SU-DHL-6 (cell line): ENCODE results near the gene GOLGB1.

Experiments
- EZH2phosphoT487 ChIP-seq: fragments of 200-600 bp; sonication (generic), shearing (Covaris generic); conservative IDR thresholded peaks from 2 replicates; pipeline ENCODE4 v1.6.1; 2018; ENCODE audit warnings: mild to moderate bottlenecking, antibody characterized with exemption, low read length, moderate library complexity, mixed read lengths
- TF ChIP-seq, protein P1 (sequence below): fragments of 200-600 bp; sonication (generic); IDR thresholded peaks from one replicate; pipeline ENCODE4 v1.5.1; 2017; ENCODE audit warnings: antibody characterized with exemption, mild to moderate bottlenecking, low read length, moderate library complexity; ENCODE audit not compliant: insufficient read depth, poor library complexity, severe bottlenecking

GRCh38 chr3:121710347-121710746 is 39.2 kb downstream of the GOLGB1 start:
- no peak for TF ChIP-seq EZH2phosphoT487
- TF ChIP-seq, protein P1, sequence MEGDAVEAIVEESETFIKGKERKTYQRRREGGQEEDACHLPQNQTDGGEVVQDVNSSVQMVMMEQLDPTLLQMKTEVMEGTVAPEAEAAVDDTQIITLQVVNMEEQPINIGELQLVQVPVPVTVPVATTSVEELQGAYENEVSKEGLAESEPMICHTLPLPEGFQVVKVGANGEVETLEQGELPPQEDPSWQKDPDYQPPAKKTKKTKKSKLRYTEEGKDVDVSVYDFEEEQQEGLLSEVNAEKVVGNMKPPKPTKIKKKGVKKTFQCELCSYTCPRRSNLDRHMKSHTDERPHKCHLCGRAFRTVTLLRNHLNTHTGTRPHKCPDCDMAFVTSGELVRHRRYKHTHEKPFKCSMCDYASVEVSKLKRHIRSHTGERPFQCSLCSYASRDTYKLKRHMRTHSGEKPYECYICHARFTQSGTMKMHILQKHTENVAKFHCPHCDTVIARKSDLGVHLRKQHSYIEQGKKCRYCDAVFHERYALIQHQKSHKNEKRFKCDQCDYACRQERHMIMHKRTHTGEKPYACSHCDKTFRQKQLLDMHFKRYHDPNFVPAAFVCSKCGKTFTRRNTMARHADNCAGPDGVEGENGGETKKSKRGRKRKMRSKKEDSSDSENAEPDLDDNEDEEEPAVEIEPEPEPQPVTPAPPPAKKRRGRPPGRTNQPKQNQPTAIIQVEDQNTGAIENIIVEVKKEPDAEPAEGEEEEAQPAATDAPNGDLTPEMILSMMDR = no peak
